GM19043 (cell line): ENCODE results near the gene TMEM25.
"Not testable (repeated sequence)": the region's sequence is repeated elsewhere in the genome, so short reads cannot be mapped to it uniquely, and the experiment has no call there.

Source experiments
- ATAC-seq: cut with Tn5 transposase; IDR thresholded peaks from one replicate; pipeline ENCODE4 v1.9.1; 2021; ENCODE audit warnings: low read depth; ENCODE audit not compliant: unreplicated experiment

The TMEM25 gene

GRCh38 chr11:118574636-118575035, 43.6 kb downstream of the TMEM25 start:
- no peak for ATAC-seq

- ATAC-seq = not testable (repeated sequence)
These were observed 47.0 kb downstream of the TMEM25 start for GRCh38 chr11:118577995-118578394.

GRCh38 chr11:118581057-118581456, 50.1 kb downstream of the TMEM25 start:
- ATAC-seq = no peak
